WTC11 (cell line): ENCODE measurements around the gene ATP2A3. TPM values are rescaled to one million over a fixed set of nuclear protein-coding genes. Genes with fewer than 3 reads are reported as not detected.

Experiments used
- ATAC-seq: fragments of 200-7000 bp; cut with Tn5 transposase; 2 replicates; pipeline ENCODE4 v1.10.0; 2021; ENCODE audit warnings: mild to moderate bottlenecking, moderate library complexity
- CTCF ChIA-PET: fragments of 300-600 bp; sonication (Branson Sonifier 250); formaldehyde crosslinking; loops from one replicate; lab custom pipeline; 2021; ENCODE audit warnings: antibody characterized with exemption; lab: Charles Lee
- POLR2A ChIA-PET: fragments of 350-600 bp; sonication (Branson Sonifier 250); formaldehyde crosslinking; loops from one replicate; lab custom pipeline; 2021; ENCODE audit warnings: antibody characterized with exemption; lab: Charles Lee
- DNase-seq: peaks from one replicate; pipeline ENCODE4 v3.0.0; 2021; ENCODE audit warnings: low spot score
- H3K27ac Mint-ChIP-seq: 2 replicates; pipeline ENCODE4 v1.8.0; 2021; ENCODE audit warnings: mixed read lengths
- H3K27me3 Mint-ChIP-seq: 2 replicates; pipeline ENCODE4 v1.8.0; 2021; ENCODE audit warnings: low read depth, mild to moderate bottlenecking, moderate library complexity, mixed read lengths
- H3K36me3 Mint-ChIP-seq: 2 replicates; pipeline ENCODE4 v1.8.0; 2021; ENCODE audit warnings: mixed read lengths
- H3K4me1 Mint-ChIP-seq: 2 replicates; pipeline ENCODE4 v1.8.0; 2022; ENCODE audit warnings: mixed read lengths
- H3K4me3 Mint-ChIP-seq: 2 replicates; pipeline ENCODE4 v1.8.0; 2021; ENCODE audit warnings: mild to moderate bottlenecking, moderate library complexity, mixed read lengths
- H3K9me3 Mint-ChIP-seq: 2 replicates; pipeline ENCODE4 v1.8.0; 2021; ENCODE audit warnings: mixed read lengths
- AFF4 ChIP-seq: sonication (generic); formaldehyde crosslinking; IDR thresholded peaks from 2 replicates; pipeline ENCODE4 v1.8.1; 2023; ENCODE audit warnings: mild to moderate bottlenecking, missing genetic modification reagents, borderline replicate concordance
- FOXJ3 ChIP-seq: sonication (generic); formaldehyde crosslinking; IDR thresholded peaks from 2 replicates; pipeline ENCODE4 v1.9.0; 2021; ENCODE audit warnings: missing genetic modification reagents, mild to moderate bottlenecking, borderline replicate concordance
- HMGA2 ChIP-seq: fragments of 250-450 bp; sonication (Bioruptor Pico); IDR thresholded peaks from 2 replicates; pipeline ENCODE4 v1.4.0; 2021; ENCODE audit warnings: mild to moderate bottlenecking, moderate library complexity
- MXD4 ChIP-seq: fragments of 250-450 bp; sonication (Bioruptor Pico); IDR thresholded peaks from 2 replicates; pipeline ENCODE4 v1.8.0; 2021; ENCODE audit warnings: mild to moderate bottlenecking, moderate library complexity, borderline replicate concordance
- NFE2L1 ChIP-seq: sonication (generic); formaldehyde crosslinking; IDR thresholded peaks from 2 replicates; pipeline ENCODE4 v1.8.1; 2023; ENCODE audit warnings: missing genetic modification reagents
- NR1H2 ChIP-seq: sonication (generic); formaldehyde crosslinking; IDR thresholded peaks from 2 replicates; pipeline ENCODE4 v1.9.0; 2021; ENCODE audit warnings: mild to moderate bottlenecking, moderate library complexity, missing genetic modification reagents
- PRRX2 ChIP-seq: fragments of 250-450 bp; sonication (Bioruptor Pico); IDR thresholded peaks from 2 replicates; pipeline ENCODE4 v1.8.0; 2021; ENCODE audit warnings: mild to moderate bottlenecking
- RELA ChIP-seq: sonication (generic); formaldehyde crosslinking; IDR thresholded peaks from 2 replicates; pipeline ENCODE4 v1.8.1; 2022; ENCODE audit warnings: missing genetic modification reagents, mild to moderate bottlenecking, borderline replicate concordance
- RORB ChIP-seq: fragments of 250-450 bp; sonication (Bioruptor Pico); IDR thresholded peaks from 2 replicates; pipeline ENCODE4 v1.9.0; 2021; ENCODE audit warnings: mild to moderate bottlenecking
- TEAD1 ChIP-seq: sonication (generic); formaldehyde crosslinking; IDR thresholded peaks from 2 replicates; pipeline ENCODE4 v1.8.0; 2022; ENCODE audit warnings: mild to moderate bottlenecking, missing genetic modification reagents
- USF2 ChIP-seq: sonication (generic); formaldehyde crosslinking; IDR thresholded peaks from 2 replicates; pipeline ENCODE4 v1.8.1; 2023; ENCODE audit warnings: mild to moderate bottlenecking, missing genetic modification reagents, moderate library complexity
- ZMAT4 ChIP-seq: fragments of 250-450 bp; sonication (Bioruptor Pico); IDR thresholded peaks from 2 replicates; pipeline ENCODE4 v1.9.0; 2021; ENCODE audit warnings: mild to moderate bottlenecking
- ZNF138 ChIP-seq: sonication (generic); formaldehyde crosslinking; conservative IDR thresholded peaks from 2 replicates; pipeline ENCODE4 v1.8.1; 2022; ENCODE audit warnings: mild to moderate bottlenecking, moderate library complexity, missing genetic modification reagents
- ZNF396 ChIP-seq: fragments of 250-450 bp; sonication (Bioruptor Pico); IDR thresholded peaks from 2 replicates; pipeline ENCODE4 v1.8.0; 2021; ENCODE audit warnings: mild to moderate bottlenecking, moderate library complexity, borderline replicate concordance
- total RNA-seq: library from RNA; stranded (reverse); gene quantifications from 3 replicates; pipeline ENCODE4 v1.2.3, GENCODE V29; 2021
- TF ChIP-seq, protein P1 (sequence below): fragments of 250-450 bp; sonication (Bioruptor Pico); conservative IDR thresholded peaks from 2 replicates; pipeline ENCODE4 v1.9.0; 2021; ENCODE audit warnings: mild to moderate bottlenecking

The ATP2A3 gene
- total RNA-seq, 1 experiment from 2014 or later, result 37.8 TPM

- POLR2A ChIA-PET, result interaction anchor here (1.2 kb wide), 1 partner anchor 13 kb away, joined by 3 read pairs; no protein-coding TSS in a partner anchor
- ATAC-seq (no peak), DNase-seq (no peak)
- no peak for TF ChIP-seq FOXJ3 (CRISPR knock-in tag)
- TF ChIP-seq ZNF138 (CRISPR knock-in tag), result no peak
- TF ChIP-seq, protein P1, sequence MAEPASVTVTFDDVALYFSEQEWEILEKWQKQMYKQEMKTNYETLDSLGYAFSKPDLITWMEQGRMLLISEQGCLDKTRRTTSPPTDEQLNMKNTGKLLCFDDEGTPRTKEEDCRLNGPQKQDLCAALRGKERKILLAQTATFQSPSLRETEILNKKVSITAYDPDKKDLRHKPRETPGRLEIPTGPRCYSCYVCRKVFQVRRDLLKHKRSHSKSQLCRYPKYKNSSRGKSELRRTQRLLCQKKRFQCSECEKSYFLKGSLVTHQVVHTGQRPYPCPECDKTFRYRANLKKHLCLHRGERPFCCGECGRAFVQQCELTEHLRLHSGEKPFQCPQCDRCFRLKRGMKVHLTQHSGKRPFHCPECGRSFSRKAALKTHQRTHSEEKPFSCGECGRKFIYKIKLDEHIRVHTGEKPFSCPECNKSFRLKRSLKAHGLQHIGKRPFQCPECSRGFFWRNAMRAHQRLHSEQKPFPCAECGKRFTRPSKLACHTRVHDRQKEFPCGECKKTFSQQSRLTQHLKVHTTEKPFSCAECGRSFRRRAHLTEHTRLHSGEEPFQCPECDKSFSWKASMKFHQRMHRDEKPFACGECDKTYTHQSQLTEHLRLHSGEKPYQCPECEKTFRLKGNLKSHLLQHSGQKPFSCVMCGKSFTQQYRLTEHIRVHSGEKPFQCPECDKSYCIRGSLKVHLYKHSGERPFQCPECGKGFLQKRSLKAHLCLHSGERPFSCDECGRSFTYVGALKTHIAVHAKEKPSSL (CRISPR knock-in tag), result no peak
- no peak for TF ChIP-seq MXD4 (CRISPR knock-in tag)
- TF ChIP-seq HMGA2 (CRISPR knock-in tag), result no peak
- TF ChIP-seq TEAD1, result no peak
- TF ChIP-seq PRRX2 (CRISPR knock-in tag), result no peak
- no peaks in the 10 kb centered on the region for H3K9me3 Mint-ChIP-seq
- peaks cover 19% of the 10 kb centered on the region for H3K4me1 Mint-ChIP-seq
- no peak overlapping the region for H3K4me3 Mint-ChIP-seq
- H3K27ac Mint-ChIP-seq, result peak overlapping the region; percentile 67
- no peaks in the 10 kb centered on the region for H3K27me3 Mint-ChIP-seq
- peaks cover 9% of the 10 kb centered on the region for H3K36me3 Mint-ChIP-seq
- CTCF ChIA-PET, result interaction anchor here (1.0 to 7.3 kb wide), 9 partner anchors 11 to 414 kb away, joined by 3 to 85 read pairs (median 6); partner anchors contain the start of gene ATP2A3
Observed at GRCh38 chr17:4006745-4007211, 42.5 kb upstream of the ATP2A3 start.

GRCh38 chr17:4006165-4006589 is 41.9 kb upstream of the ATP2A3 start:
- Mint-ChIP-seq H3K4me3 (no peak overlapping the region), H3K27ac (no peak overlapping the region), H3K27me3 (no peaks in the 10 kb centered on the region), H3K4me1 (peaks cover 19% of the 10 kb centered on the region), H3K9me3 (no peaks in the 10 kb centered on the region), H3K36me3 (peaks cover 9% of the 10 kb centered on the region)
- POLR2A ChIA-PET, result no interaction called here
- DNase-seq (no peak), ATAC-seq (no peak)
- no peak for TF ChIP-seq NR1H2 (CRISPR knock-in tag)
- no peak for TF ChIP-seq USF2 (CRISPR knock-in tag)
- no peak for TF ChIP-seq NFE2L1 (CRISPR knock-in tag)
- no peak for TF ChIP-seq ZNF396
- no peak for TF ChIP-seq ZMAT4 (CRISPR knock-in tag)
- no peak for TF ChIP-seq RELA (CRISPR knock-in tag)
- no peak for TF ChIP-seq RORB
- no peak for TF ChIP-seq AFF4
- CTCF ChIA-PET, result interaction anchor here (0.5 to 7.3 kb wide), 8 partner anchors 11 to 322 kb away, joined by 3 to 85 read pairs (median 7); partner anchors contain the start of gene ATP2A3
